Measurements from ENCODE around the gene SOX15. TPM values are rescaled to one million over a fixed set of nuclear protein-coding genes. Genes with fewer than 3 reads are reported as not detected.

Gene SOX15
- total and polyA plus RNA-seq, 2 of the 13 experiments (the other 11 are each of a cell fraction or from before 2014, with no cell fraction given): 0.07 to 0.18 TPM

- TF ChIP-seq ZNF142 (CRISPR knock-in tag; IDR thresholded peaks at IDR 0.05) (peak; percentile 91), ZNF232 (CRISPR knock-in tag; IDR thresholded peaks at IDR 0.05; ENCODE audit: borderline replicate concordance) (no peak; the same call in 1 of the 2 replicates), KDM2A (CRISPR knock-in tag; IDR thresholded peaks at IDR 0.05; ENCODE audit: borderline replicate concordance, low read depth) (peak; percentile 93), SIX1 (CRISPR knock-in tag; IDR thresholded peaks at IDR 0.05; ENCODE audit: borderline replicate concordance) (no peak), ETS1 (CRISPR knock-in tag; IDR thresholded peaks at IDR 0.05) (0 out of 2 replicates have a peak, but pooled peaks have one; percentile 81), ZNF414 (CRISPR knock-in tag; IDR thresholded peaks at IDR 0.05) (no peak), PREB (CRISPR knock-in tag; IDR thresholded peaks at IDR 0.05) (0 out of 2 replicates have a peak, but pooled peaks have one; percentile 32), ZNF569 (CRISPR knock-in tag; IDR thresholded peaks at IDR 0.05; ENCODE audit: borderline replicate concordance) (no peak), CENPT (CRISPR knock-in tag; IDR thresholded peaks at IDR 0.05; ENCODE audit: low read depth) (peak; percentile 18; the same call in 1 of the 2 replicates), TRIM24 (CRISPR knock-in tag; IDR thresholded peaks at IDR 0.05) (no peak), POLR2G (IDR thresholded peaks at IDR 0.05; ENCODE audit: low read depth, low read length) (peak; percentile 98), ZNF557 (CRISPR knock-in tag; IDR thresholded peaks at IDR 0.05) (peak; percentile 86), SMAD1 (CRISPR knock-in tag; IDR thresholded peaks at IDR 0.05; ENCODE audit: borderline replicate concordance, low read depth) (no peak; the same call in 1 of the 2 replicates), BHLHE40 (IDR thresholded peaks at IDR 0.05; ENCODE audit: low read length) (no peak), ZFP41 (CRISPR knock-in tag; IDR thresholded peaks at IDR 0.05; ENCODE audit: borderline replicate concordance) (peak; percentile 57; the same call in 1 of the 2 replicates), ZNF737 (CRISPR knock-in tag; IDR thresholded peaks at IDR 0.05; ENCODE audit: borderline replicate concordance) (no peak)
These were observed 6.4 kb downstream of the SOX15 start, which contains the start of gene MPDU1 (continued) for GRCh38 chr17:7583253-7584109.

All from HepG2 (cell line).